IMR-90 (cell line): Measurements from ENCODE around the gene TLNRD1.

ENCODE experiments used
- CTCF ChIP-seq: conservative IDR thresholded peaks from 2 replicates; pipeline ENCODE4 v1.5.1; 2012; ENCODE audit warnings: mild to moderate bottlenecking, low read depth, low read length, improper control_type of control experiment
- FOS ChIP-seq: fragments of 150-350 bp; IDR thresholded peaks from 2 replicates; pipeline ENCODE4 v1.6.1; 2016; ENCODE audit warnings: low read depth, low read length
- MXI1 ChIP-seq: IDR thresholded peaks from 2 replicates; pipeline ENCODE4 v1.6.1; 2012; ENCODE audit warnings: low read depth, mild to moderate bottlenecking, low read length, moderate library complexity, borderline replicate concordance
- NFE2L2 ChIP-seq: fragments of 150-350 bp; IDR thresholded peaks from 2 replicates; pipeline ENCODE4 v1.6.1; 2016; ENCODE audit warnings: low read depth, mild to moderate bottlenecking, low read length
- POLR2A ChIP-seq: IDR thresholded peaks from 2 replicates; pipeline ENCODE4 v1.6.1; 2012; ENCODE audit warnings: mild to moderate bottlenecking, low read depth, low read length
- RAD21 ChIP-seq: IDR thresholded peaks from 2 replicates; pipeline ENCODE4 v1.6.1; 2012; ENCODE audit warnings: low read length, improper control_type of control experiment
- RFX5 ChIP-seq: IDR thresholded peaks from 2 replicates; pipeline ENCODE4 v1.8.0; 2012; ENCODE audit warnings: low read depth, mild to moderate bottlenecking, low read length, moderate library complexity

GRCh38 chr15:81011593-81011992 is 10.9 kb downstream of the TLNRD1 start:
- TF ChIP-seq CTCF (no peak), FOS (no peak), POLR2A (no peak), NFE2L2 (no peak), RAD21 (no peak), MXI1 (no peak), RFX5 (no peak)
